RWPE2 (cell line): Measurements from ENCODE around the gene KISS1.
"Not testable (repeated sequence)": the region's sequence is repeated elsewhere in the genome, so short reads cannot be mapped to it uniquely, and the experiment has no call there.

Source experiments
- ATAC-seq: fragments of 200-7000 bp; cut with Tn5 transposase; 3 replicates; pipeline ENCODE4 v1.9.1; 2021; ENCODE audit warnings: low read depth
- DNase-seq: peaks from one replicate; pipeline ENCODE4 v3.0.0-alpha.2; 2020; ENCODE audit warnings: low spot score
- H3K27ac ChIP-seq: fragments of 450-650 bp; 2 replicates; pipeline ENCODE4 v1.5.1; 2017; ENCODE audit warnings: mild to moderate bottlenecking; ENCODE audit not compliant: poor library complexity, severe bottlenecking
- H3K27me3 ChIP-seq: fragments of 250-450 bp; sonication (Bioruptor Pico); 2 replicates; pipeline ENCODE4 v1.5.1; 2021; ENCODE audit warnings: mild to moderate bottlenecking, moderate library complexity; ENCODE audit not compliant: insufficient read depth, poor library complexity, severe bottlenecking
- H3K36me3 ChIP-seq: fragments of 250-450 bp; sonication (Bioruptor Pico); 2 replicates; pipeline ENCODE4 v1.5.1; 2020; ENCODE audit warnings: low read depth, mild to moderate bottlenecking, moderate library complexity
- H3K4me1 ChIP-seq: fragments of 250-450 bp; sonication (Bioruptor Pico); 2 replicates; pipeline ENCODE4 v1.5.1; 2021; ENCODE audit warnings: mild to moderate bottlenecking, moderate library complexity; ENCODE audit not compliant: insufficient read depth, poor library complexity, severe bottlenecking
- H3K4me3 ChIP-seq: fragments of 250-450 bp; sonication (Bioruptor Pico); 2 replicates; pipeline ENCODE4 v1.5.1; 2021; ENCODE audit warnings: mild to moderate bottlenecking, moderate library complexity; ENCODE audit not compliant: severe bottlenecking
- H3K9me3 ChIP-seq: fragments of 250-450 bp; sonication (Bioruptor Pico); 2 replicates; pipeline ENCODE4 v1.5.1; 2021; ENCODE audit warnings: mild to moderate bottlenecking, moderate library complexity; ENCODE audit not compliant: severe bottlenecking
- CTCF ChIP-seq: fragments of 450-650 bp; IDR thresholded peaks from one replicate; pipeline ENCODE4 v1.5.1; 2017; ENCODE audit warnings: mild to moderate bottlenecking, moderate library complexity; ENCODE audit not compliant: poor library complexity, severe bottlenecking

The KISS1 gene

DNA sequence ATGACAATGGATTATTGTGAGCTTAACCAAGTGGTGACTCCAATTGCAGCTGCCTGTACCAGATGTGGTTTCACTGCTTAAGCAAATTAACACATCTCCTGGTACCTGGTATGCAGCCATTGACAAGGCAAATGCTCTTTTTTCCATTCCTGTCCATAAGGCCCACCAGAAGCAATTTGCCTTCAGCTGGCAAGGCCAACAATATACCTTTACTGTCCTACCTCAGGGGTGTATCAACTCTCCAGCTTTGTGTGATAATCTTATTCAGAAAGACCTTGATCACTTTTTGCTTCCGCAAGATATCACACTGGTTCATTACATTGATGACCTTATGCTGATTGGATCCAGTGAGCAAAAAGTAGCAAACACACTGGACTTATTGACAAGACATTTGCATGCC, 41.2 kb upstream of the KISS1 start:
- H3K9me3 ChIP-seq, H3K36me3 ChIP-seq, H3K4me1 ChIP-seq, H3K27me3 ChIP-seq, H3K4me3 ChIP-seq, DNase-seq, H3K27ac ChIP-seq, ATAC-seq: not testable (repeated sequence)

- Histone ChIP-seq H3K4me1 (no peaks in the 10 kb centered on the region), H3K27ac (no peak overlapping the region), H3K27me3 (no peaks in the 10 kb centered on the region), H3K9me3 (no peaks in the 10 kb centered on the region), H3K4me3 (no peak overlapping the region), H3K36me3 (no peaks in the 10 kb centered on the region)
- no peak for TF ChIP-seq CTCF
- no peak for DNase-seq
- no peak for ATAC-seq
Measured at GRCh38 chr1:204232526-204232925, 36.2 kb upstream of the KISS1 start.

DNA sequence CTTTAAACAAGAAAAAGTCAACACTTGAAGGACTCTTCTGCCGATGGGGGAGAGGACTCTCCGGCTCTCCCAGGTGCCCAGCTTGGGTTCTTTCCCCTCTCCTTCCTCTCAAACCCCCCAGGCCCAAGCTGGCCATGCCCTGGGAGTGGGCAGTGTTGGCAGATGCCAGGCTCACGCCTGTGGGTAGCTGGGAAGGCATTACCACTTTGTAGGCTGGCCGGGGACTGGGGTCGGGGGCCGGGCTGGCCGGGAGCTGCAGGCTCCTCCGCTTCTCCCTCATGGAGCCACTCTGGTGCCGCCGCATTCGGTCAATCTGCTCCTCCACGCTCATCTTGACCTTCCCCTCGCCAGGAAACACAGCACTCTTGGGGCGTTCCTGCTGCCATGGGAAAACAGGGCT, 33.9 kb upstream of the KISS1 start:
- ATAC-seq, result no peak
- no peaks in the 10 kb centered on the region for H3K27me3 ChIP-seq
- H3K4me3 ChIP-seq, result no peak overlapping the region
- no peak overlapping the region for H3K27ac ChIP-seq
- no peak for TF ChIP-seq CTCF
- DNase-seq, result no peak
- peaks cover 15% of the 10 kb centered on the region for H3K4me1 ChIP-seq
- no peaks in the 10 kb centered on the region for H3K36me3 ChIP-seq
- no peaks in the 10 kb centered on the region for H3K9me3 ChIP-seq

GRCh38 chr1:204228896-204229295, 32.6 kb upstream of the KISS1 start:
- no peaks in the 10 kb centered on the region for H3K36me3 ChIP-seq
- no peaks in the 10 kb centered on the region for H3K27me3 ChIP-seq
- ATAC-seq, result no peak
- H3K4me3 ChIP-seq, result no peak overlapping the region
- no peak for TF ChIP-seq CTCF
- H3K4me1 ChIP-seq, result peaks cover 17% of the 10 kb centered on the region
- DNase-seq, result no peak
- no peaks in the 10 kb centered on the region for H3K9me3 ChIP-seq
- no peak overlapping the region for H3K27ac ChIP-seq

GRCh38 chr1:204227996-204228785, 31.9 kb upstream of the KISS1 start:
- no peak for TF ChIP-seq CTCF
- H3K4me1 ChIP-seq, result peaks cover 17% of the 10 kb centered on the region
- no peak overlapping the region for H3K4me3 ChIP-seq
- no peak overlapping the region for H3K27ac ChIP-seq
- no peaks in the 10 kb centered on the region for H3K9me3 ChIP-seq
- no peak for DNase-seq
- no peaks in the 10 kb centered on the region for H3K36me3 ChIP-seq
- H3K27me3 ChIP-seq, result no peaks in the 10 kb centered on the region
- no peak for ATAC-seq
